HG03135 (cell line): ENCODE measurements around the gene L3MBTL4.

Experiments
- ATAC-seq: cut with Tn5 transposase; IDR thresholded peaks from one replicate; pipeline ENCODE4 v1.9.1; 2021; ENCODE audit warnings: mild to moderate bottlenecking, moderate library complexity; ENCODE audit not compliant: unreplicated experiment

L3MBTL4 gene

DNA sequence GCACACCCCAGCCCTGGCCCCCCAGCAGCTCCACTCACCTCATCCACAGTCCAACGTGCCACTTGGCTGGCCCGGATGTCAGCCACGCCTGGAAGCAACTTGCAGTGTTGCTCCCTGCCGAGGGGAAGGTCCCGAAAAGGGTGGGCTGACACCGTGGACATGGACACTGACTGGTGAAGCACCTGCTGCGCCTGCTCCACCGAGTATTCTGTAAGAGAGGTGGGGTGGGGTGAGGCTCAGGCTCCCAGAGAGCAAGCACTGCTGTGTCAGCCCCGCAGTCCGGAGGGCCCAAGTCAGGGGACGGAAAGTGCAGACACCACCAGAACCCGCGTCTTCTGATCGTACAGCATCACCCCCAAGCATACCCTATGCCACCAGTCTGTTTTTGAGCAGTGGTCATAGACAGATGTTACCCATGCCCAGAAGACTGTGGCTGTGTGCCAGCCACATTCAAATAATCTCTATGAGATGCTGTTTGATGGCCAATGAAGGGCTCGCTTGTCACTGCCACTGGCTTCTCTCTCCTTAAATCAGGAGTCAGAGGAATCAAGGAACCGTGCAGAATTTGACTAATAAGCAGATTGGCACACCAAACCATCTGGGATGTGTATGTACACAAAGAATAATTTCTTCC lies 445.2 kb downstream of the L3MBTL4 start:
- no peak for ATAC-seq

DNA sequence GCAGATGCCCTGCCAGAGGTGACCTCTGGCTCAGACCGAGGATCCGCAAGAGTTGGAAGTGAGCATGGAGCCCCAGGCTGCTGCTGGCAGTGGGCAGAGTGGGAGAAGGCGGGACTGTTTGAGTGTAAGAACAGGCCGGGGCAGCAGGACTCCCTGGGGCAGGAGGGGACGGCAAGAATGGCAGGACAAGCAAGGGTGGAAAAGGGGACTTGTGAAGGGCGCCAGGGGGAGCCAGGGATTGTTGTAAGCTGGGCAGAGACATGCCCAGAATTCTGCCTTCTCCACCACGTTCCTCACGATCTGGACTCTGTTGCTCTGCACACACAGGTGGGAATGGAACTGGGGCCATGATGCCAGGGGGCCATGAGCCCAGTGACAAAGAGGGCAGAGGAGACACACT lies 447.0 kb downstream of the L3MBTL4 start:
- no peak for ATAC-seq

DNA sequence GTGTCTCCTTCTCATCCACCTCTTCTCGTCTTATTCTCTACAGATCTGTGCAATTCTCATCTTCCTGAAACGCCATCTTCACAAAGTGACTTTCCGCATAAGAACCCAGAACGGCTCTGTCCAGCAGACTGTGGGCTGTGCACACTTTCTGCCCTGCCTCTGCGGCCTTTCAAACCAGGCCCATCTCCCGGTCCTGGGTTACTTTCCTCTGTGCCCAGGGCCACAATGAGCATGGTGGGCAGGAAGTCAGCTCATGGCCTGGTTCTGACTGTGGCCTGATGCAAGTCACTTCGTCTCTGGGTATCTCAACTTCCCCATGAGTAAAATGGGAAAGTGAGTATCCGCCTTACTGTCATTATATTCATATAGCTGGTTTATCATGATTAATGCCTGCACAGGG lies 447.7 kb downstream of the L3MBTL4 start:
- ATAC-seq, result no peak

DNA sequence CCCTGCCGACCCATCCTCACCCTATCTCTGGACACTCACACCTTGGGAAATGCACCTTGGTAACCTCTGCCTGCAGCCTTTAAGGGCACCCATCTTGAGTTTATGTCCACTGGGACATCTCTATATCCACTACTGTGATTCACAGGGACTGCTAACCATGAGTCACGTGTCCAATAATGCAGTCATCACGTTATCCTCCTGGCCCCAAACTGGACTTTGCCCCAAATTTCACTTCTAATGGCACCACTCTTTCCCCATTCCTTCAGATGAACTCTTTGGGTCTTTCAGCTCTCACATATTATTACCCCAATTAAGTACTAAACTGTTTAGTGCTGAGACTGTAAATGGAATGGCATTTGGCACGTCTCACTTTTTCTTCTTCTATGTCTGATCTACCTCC lies 448.2 kb downstream of the L3MBTL4 start:
- no peak for ATAC-seq

DNA sequence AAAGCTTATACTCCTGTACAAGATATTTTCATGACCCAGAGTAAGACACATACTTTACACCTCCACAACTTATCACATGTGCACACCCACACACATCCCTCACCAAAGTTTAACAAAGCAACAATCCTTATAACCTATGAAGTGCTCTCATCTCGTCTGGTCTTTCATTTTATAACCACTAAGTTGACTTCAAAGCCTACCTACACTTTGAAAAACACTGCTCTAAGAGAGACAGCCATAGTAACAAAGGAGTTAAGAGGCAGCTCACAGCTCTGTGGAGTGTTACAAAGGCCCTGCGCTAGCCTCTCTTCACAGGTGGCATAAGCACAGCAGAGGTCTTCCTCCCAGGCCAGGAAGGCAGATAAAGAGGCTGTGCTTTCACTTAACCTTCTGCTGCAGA lies 449.7 kb downstream of the L3MBTL4 start:
- no peak for ATAC-seq

DNA sequence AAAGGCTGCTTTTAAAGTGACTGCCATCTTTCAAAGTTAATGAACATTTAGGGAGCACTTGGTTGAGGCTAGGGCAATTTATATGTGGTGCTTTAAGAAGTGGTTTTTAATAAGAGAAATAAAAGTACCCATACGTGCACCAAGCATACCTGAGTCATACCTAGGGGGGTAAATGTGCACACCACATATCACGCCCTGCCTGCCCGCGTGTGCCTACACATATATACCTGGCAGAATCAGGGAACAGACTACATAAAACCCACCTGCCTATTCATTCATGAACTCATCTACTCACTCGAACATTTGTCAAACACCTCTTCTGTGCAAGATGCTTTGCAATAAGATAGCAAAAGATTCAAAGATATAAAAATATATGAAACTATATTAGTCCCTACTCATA lies 450.1 kb downstream of the L3MBTL4 start:
- ATAC-seq, result no peak

DNA sequence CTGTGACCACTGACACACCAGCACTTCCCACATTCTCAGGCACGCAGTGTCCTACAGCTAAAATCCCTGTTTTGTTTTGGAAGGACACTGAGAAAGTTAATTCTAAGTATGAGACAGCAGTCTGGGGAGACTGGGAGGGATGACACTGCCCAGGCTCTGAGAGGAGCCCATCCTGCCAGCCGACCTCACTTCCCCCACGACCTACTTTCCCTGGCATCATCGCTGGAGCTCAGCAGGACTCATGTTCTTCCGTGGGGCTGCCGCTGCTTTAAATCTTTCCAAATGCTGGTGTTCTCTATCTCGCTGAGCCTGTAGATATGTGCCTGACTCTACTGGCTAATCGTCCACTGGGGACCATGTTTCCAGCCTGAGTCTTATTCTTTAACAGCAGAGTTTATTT lies 450.6 kb downstream of the L3MBTL4 start:
- no peak for ATAC-seq

DNA sequence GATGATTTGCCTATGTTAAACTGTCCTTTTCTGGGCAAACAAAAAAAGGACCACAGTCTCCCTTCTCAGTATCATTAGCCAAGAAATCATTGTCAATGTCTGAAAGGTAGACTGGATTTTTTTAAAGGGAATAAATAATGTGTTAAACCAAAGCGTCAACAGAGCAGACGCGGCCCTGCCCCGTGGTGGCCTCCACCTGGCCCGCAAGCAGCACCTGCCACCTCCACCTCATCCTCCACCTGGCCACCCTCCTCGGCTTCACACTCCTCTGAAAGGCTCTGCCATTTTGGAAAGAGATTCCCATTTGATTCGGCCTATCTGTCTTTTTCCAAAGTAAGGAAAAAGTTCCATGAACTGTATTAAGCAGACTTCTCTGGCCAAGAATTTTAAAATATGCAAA lies 451.4 kb downstream of the L3MBTL4 start:
- no peak for ATAC-seq

DNA sequence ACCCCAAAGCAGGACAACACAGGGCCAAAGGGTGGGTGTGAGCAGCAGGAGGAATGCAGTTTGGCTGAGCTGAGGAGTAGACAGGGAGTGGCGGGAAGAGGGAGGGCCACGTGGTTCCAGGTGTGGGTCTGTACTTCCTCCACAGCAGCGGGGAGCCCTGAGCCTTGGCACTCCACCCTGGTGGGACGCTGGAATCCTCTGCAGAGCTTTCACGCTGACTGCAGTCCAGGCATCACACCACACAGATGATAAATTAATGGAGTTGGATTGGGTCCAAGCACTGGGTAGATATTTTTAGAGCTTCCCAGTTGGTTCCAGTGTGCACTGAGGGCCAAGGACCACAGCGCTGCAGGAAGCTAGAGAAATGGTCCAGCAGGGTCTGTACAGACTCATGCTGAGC lies 452.3 kb downstream of the L3MBTL4 start:
- no peak for ATAC-seq

DNA sequence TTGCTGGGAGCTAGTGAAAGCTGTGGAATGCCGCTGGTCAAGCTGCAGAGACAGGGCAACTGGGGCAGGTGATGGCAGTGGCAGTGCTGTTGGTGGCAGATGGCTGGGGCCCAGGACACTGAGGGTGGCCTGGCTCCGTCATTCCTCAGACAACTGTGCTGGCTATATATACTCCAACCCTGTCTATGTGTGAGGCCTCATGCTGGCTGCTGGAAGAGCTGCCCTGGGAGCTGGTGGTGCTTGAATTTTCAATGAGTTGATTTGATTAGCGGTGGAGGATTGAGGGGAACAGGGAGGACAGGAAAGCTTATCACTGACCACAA lies 452.9 kb downstream of the L3MBTL4 start:
- no peak for ATAC-seq

DNA sequence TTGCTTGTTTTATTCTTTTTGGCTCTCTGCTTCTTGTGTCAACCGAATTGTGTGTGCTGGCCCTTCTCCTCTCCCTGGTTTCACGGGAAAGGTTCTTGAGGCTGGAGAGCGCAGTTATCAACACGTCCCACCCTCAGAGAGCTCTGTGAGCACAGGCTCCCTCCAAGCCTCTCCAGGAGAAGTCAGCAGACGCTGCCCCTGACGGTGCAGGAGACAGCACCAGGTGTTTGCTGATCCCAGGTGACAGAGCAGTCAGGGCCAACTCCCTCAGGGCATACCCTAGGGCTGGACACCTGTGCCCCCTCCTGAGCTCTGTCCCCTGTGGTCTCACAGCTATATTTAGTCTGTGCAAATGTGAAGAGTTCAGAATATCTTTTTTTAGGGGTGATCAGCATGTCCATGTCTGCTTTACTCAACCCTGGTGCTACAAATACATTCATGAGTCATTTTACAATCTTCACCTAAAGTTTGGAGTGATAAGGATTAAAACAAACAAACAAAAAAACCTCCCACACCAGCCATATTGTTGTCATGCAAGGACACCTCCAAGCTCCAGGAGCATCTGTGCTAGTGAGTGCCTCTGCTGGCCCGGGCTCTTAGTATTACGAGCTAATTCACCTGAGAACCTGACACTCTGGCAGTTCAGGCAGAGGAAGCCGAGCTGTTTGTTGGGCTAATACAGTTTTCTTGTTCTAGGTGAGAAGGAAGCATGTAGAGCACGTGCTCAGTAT lies 453.4 kb downstream of the L3MBTL4 start:
- ATAC-seq, result no peak

DNA sequence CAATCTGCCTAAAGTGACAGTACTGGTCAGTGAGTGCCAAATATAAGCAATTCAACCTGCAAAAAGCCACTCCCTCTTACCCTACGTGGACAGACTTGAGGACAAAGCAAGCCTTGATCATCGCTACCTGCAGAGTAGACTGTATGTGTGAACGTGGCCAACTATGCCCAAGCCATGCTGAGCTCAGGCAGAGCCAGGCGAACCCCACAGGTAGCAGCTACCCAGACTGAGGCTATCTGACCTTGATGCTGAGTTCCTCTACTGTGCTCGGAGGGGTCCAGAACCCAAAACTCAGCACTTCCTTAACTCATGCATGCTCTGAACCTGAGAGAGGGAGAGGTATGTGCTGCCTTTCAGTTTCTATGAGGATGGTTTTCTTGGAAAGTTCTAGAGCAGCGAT lies 455.9 kb downstream of the L3MBTL4 start:
- no peak for ATAC-seq

DNA sequence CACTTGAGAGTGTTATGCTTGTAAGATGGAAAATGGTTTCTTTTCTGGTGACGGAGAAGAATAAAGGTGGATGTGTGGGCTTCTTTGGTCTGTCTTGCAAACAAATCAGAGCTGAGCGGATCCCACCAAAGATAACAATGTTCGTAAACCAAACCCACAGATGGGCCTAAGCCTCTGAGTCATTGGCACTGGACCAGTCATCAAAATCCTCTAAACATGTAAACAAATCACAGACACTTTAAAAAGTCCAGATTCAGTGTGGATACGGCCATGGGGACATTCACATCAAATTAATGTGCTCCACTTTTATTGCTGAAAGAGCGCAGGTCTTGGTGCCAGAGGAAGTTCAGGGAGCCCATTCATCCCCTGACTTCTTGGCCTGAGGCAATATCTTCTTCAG lies 458.9 kb downstream of the L3MBTL4 start:
- ATAC-seq, result no peak

DNA sequence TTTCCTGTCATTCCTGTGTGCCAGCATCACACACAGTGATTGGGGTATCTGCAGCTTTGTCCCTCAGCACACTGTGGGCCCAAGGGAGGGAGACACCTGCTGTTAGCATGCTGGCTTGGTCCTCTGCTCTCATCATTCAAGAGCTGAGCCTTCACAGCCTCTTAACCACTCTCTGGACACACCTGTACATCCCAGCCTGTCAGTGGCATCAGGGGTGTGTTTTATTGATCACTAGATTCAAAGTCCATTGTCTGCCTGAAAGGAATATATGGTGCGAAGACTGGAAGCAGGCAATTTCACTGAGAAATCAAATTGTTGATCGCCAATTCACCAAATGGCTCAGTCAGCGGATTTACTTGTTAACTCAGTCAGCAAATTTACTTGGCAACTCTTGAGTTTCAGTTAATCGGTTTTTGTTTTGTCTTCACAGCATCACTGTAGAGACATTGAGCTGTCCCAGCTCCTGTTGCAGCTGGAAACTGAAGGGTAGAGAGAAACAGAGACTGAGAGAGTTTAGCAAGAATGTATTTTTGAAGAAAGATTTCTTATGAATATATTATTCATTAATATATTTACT lies 463.1 kb downstream of the L3MBTL4 start:
- ATAC-seq, result no peak

DNA sequence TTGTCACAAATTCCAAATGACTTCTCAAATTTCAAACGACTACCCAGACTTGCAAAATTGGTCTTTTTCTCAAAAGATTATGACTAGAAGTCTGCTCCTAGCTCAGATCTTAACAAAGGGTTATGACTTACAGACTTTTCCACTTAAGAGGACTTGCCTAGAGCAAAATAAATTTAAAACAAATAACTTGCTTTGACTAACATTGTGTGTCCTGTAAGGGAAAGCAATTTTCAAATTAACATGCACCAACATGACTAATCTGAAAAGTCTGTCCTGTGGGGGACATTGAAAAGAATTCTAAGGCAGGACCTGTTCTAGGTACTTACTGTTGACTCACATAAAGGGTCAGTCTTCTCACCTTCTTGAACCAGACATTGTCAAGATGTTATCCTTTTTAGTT lies 465.9 kb downstream of the L3MBTL4 start:
- no peak for ATAC-seq

DNA sequence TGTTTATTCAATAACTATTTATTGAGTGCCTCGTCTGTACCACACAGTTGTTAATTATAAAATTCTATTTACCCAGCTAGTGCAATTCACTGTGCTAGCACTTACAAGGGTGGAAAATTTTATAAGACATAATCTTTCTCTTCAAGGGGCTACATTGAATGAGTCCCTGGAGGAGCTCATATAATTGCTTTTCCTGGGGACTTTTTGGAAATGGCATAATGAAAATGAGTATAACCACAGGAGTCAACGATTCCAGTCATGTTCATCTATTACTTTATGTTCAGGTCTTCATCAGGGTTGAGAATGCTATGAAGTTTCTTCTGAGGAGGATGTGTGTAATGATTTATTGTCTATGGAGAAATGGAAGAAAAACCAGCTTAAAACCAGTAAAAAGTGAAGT lies 466.5 kb downstream of the L3MBTL4 start:
- ATAC-seq, result no peak

DNA sequence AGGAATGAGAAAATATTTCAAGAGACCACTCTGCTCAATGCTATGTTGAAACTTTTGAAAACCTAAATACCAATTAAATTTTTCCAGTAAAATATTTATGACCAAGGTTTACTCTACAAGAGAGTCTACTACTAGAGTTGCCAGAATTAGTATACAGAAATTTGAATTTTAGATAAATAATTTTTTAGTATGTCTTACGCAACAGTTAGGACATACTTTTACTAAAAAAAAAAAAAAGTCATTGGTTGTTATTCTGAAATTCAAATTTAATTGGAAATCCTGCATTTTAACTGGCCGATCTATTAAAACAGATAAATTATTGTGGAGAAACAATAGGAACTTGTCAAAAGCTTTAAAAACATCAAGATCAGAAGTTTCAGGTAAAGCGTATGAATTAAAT lies 470.3 kb downstream of the L3MBTL4 start:
- no peak for ATAC-seq

DNA sequence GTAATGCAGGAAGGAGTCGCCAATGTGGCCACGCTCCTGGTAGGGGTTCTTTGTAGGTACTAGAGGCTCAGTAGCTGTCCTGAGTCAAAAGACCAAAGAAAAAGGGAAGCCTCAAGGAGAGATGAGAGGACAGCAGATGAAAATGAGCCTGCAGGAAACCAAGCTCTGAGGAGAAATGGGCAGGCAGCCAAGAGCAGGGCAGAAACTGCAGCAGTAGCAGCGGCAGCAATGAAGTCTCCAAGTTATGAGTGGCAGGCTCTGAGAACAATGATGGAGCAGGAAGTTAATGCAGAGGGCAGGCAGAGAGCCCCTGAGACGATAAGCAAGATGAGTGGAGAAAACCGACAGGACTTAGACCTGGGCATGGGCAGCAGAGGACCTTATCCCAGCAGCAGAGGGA lies 471.2 kb downstream of the L3MBTL4 start:
- ATAC-seq, result no peak

DNA sequence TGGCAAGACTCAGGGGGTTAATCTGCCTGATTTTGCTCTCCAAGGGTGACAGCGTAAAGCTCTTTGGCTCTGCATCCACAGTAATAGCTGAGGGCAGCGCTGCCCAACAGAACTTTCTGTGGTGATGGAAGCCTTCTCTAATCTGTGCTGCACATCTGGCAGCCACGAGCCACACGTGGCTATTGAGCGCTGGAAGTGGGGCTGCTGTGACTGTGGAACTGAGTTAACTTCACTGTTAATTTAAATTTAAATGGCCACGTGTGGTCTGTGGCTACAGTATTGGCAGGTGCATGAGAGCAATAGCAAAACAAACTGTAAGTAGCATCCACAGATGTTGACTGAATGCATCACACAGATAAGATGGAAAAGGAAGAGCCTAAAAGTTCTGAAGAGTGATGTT lies 472.1 kb downstream of the L3MBTL4 start:
- ATAC-seq, result no peak

DNA sequence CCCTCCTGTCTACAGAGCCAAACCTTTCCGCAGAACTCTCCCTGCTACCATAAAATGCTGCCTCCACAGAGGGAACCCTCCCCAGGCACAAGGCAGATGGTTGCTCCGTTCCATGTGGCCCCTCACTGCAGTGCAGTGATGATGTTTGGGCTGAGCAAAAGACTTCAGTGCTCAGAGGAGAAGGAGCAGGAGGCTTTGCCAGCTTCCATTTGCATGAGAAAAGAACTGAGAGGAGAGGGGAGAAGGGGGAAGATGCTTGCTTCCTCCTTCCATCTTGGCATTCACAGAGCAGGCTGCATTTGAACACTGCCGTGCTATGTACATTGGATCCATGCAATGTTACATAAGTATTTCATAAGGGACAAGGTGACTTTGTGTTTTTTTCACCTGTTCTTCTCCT lies 472.8 kb downstream of the L3MBTL4 start:
- no peak for ATAC-seq

DNA sequence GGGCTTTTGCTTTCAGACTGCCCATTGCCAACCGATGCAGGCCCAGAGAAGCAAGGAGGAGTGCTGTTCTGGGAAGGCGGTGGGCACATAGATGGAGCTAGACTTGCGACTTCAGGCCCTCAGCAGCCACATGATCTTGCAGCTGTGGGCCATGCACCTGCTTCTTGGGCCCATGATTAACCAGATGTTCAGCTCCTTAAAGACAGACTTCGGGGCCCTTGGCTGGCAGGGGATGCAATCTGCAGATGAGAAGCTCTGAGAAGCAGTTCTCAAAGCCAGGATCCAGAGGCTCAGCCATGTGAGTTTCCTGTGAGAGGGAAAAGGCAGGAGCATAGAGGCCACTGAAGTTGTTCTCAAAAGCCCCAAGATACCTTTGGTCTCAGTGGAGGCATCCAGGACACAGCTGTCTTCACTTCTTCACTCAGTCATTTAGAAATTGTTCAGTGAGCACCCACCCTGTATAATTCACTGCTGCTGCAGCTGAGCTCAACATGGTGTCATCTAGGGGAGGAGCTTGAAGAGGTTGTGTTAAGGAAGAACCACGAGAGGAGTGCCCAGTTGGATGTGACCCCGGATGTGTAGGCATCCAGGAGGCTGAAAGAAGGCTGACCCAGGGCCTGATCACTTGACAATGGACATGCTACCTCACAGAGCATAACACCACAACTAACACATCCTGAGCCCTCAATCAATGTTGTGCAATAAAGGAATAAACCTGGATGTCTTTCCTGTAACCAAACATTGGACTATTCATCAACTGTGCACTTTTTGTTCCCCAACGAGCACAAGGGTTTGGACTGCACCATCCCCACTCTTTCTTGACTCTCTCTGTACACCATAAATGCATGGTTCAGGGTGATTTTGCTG lies 474.7 kb downstream of the L3MBTL4 start:
- no peak for ATAC-seq

DNA sequence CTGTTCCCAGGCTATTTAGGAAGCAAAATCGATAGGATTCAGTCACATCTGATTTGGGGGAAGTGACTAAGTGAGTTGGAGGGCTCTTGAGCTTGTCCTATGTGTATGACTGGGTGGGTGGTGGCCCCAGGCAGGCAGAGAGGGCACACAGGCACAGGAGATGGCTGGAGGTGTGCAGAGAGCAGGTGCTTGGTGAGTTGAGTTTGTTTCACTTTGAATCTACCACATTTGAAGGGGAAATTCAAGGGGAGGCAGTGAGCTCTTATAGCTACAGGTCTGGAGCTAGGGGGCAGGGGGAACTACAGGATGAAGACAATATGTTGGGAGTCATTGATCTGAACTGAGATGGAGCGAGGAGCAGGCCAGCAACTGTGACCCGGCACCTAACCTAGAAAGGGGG lies 476.9 kb downstream of the L3MBTL4 start:
- ATAC-seq, result no peak
